ENCODE data around the gene PROX1.

DNA sequence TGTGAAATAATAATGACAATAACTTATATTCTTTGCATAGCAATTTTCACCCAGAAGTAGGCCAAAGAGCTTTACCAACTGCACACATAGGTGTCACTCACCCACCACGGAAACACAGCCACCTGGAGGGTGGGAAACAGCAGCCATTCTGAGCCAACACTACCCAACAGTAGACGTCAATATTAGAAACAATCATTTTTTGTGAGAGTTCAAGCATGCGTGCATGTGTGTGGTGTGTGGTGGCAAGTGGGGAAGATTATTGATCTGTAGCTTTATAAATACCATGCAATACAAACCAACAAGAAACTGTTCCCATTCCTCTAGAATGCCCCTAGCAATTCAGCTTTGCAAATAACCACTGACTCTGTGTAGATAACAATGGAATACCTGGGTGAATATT is 19.1 kb downstream of the PROX1 start:
- TF ChIP-seq, protein P1, sequence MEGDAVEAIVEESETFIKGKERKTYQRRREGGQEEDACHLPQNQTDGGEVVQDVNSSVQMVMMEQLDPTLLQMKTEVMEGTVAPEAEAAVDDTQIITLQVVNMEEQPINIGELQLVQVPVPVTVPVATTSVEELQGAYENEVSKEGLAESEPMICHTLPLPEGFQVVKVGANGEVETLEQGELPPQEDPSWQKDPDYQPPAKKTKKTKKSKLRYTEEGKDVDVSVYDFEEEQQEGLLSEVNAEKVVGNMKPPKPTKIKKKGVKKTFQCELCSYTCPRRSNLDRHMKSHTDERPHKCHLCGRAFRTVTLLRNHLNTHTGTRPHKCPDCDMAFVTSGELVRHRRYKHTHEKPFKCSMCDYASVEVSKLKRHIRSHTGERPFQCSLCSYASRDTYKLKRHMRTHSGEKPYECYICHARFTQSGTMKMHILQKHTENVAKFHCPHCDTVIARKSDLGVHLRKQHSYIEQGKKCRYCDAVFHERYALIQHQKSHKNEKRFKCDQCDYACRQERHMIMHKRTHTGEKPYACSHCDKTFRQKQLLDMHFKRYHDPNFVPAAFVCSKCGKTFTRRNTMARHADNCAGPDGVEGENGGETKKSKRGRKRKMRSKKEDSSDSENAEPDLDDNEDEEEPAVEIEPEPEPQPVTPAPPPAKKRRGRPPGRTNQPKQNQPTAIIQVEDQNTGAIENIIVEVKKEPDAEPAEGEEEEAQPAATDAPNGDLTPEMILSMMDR (IDR thresholded peaks at IDR 0.05) = no peak
- TF ChIP-seq EZH2 (IDR thresholded peaks at IDR 0.05; ENCODE audit: borderline replicate concordance, insufficient read depth, low read depth, low read length, poor library complexity, severe bottlenecking) = no peak

Measured in B cell (primary cell).